LNCaP clone FGC (cell line): ENCODE results near the gene PDZRN3.

ENCODE experiments used
- DNase-seq: peaks from one replicate; pipeline ENCODE4 v3.0.0-alpha.2; 2011; ENCODE audit warnings: low read depth
- H3K4me3 ChIP-seq: 2 replicates; pipeline ENCODE4 v1.5.1; 2011; ENCODE audit warnings: mild to moderate bottlenecking, low read depth, low read length, control low read depth
- CTCF ChIP-seq: IDR thresholded peaks from 2 replicates; pipeline ENCODE4 v1.5.1; 2012; ENCODE audit warnings: mild to moderate bottlenecking; ENCODE audit not compliant: control insufficient read depth, insufficient read depth; ENCODE audit errors: extremely low read depth

The PDZRN3 gene

GRCh38 chr3:73563896-73564582 is 60.7 kb downstream of the PDZRN3 start:
- no peak overlapping the region for H3K4me3 ChIP-seq
- TF ChIP-seq CTCF, result no peak
- no peak for DNase-seq

GRCh38 chr3:73561494-73561893 is 63.2 kb downstream of the PDZRN3 start:
- no peak overlapping the region for H3K4me3 ChIP-seq
- TF ChIP-seq CTCF, result no peak

GRCh38 chr3:73559749-73560148 is 65.0 kb downstream of the PDZRN3 start:
- no peak for DNase-seq
- no peak for TF ChIP-seq CTCF
- no peak overlapping the region for H3K4me3 ChIP-seq

More at GRCh38 chr3:73561494-73561893, 63.2 kb downstream of the PDZRN3 start:
- no peak for DNase-seq

- H3K4me3 ChIP-seq, result no peak overlapping the region
- no peak for DNase-seq
- TF ChIP-seq CTCF, result no peak
These were observed 66.0 kb downstream of the PDZRN3 start for GRCh38 chr3:73558727-73559075.

- no peak for TF ChIP-seq CTCF
- peak overlapping the region; percentile 11; the same call in 1 of the 2 replicates for H3K4me3 ChIP-seq
- DNase-seq, result no peak
These were observed 66.6 kb downstream of the PDZRN3 start for GRCh38 chr3:73557986-73558726.

GRCh38 chr3:73556520-73557372 is 68.0 kb downstream of the PDZRN3 start:
- DNase-seq, result no peak
- no peak overlapping the region for H3K4me3 ChIP-seq
- no peak for TF ChIP-seq CTCF
